Hepatocyte (in vitro differentiated cells): Measurements from ENCODE around the gene PTGS1. TPM values are rescaled to one million over a fixed set of nuclear protein-coding genes. Genes with fewer than 3 reads are reported as not detected.

Source experiments
- DNase-seq: peaks from one replicate; pipeline ENCODE4 v3.0.0-alpha.2; 2016; ENCODE audit warnings: low spot score
- H2AFZ ChIP-seq: fragments of 200-600 bp; sonication (generic); 2 replicates; pipeline ENCODE4 v1.6.0; 2016; ENCODE audit warnings: antibody characterized with exemption, mild to moderate bottlenecking
- H3K27ac ChIP-seq: fragments of 200-600 bp; sonication (generic); 2 replicates; pipeline ENCODE4 v1.5.1; 2016; ENCODE audit warnings: mild to moderate bottlenecking
- H3K27me3 ChIP-seq: fragments of 200-600 bp; sonication (generic); 2 replicates; pipeline ENCODE4 v1.6.1; 2016
- H3K36me3 ChIP-seq: fragments of 200-600 bp; sonication (generic); replicated peaks from 2 replicates; pipeline ENCODE4 v1.5.1; 2016; ENCODE audit warnings: low read depth; ENCODE audit not compliant: insufficient read depth
- H3K4me1 ChIP-seq: fragments of 200-600 bp; sonication (generic); 2 replicates; pipeline ENCODE4 v1.5.1; 2016; ENCODE audit warnings: mild to moderate bottlenecking, moderate library complexity; ENCODE audit not compliant: insufficient read depth
- H3K4me2 ChIP-seq: fragments of 200-600 bp; sonication (generic); 2 replicates; pipeline ENCODE4 v1.6.0; 2016
- H3K4me3 ChIP-seq: fragments of 200-600 bp; sonication (generic); 2 replicates; pipeline ENCODE4 v1.5.1; 2016; ENCODE audit warnings: mild to moderate bottlenecking
- H3K79me2 ChIP-seq: fragments of 200-600 bp; sonication (generic); 2 replicates; pipeline ENCODE4 v1.6.0; 2017; ENCODE audit warnings: mild to moderate bottlenecking
- H3K9me2 ChIP-seq: fragments of 200-600 bp; sonication (generic); replicated peaks from 2 replicates; pipeline ENCODE4 v1.6.0; 2017; ENCODE audit warnings: mild to moderate bottlenecking; ENCODE audit not compliant: insufficient read depth
- H3K9me3 ChIP-seq: fragments of 200-600 bp; sonication (generic); 2 replicates; pipeline ENCODE4 v1.5.1; 2016; ENCODE audit warnings: low read depth, mild to moderate bottlenecking
- H4K20me1 ChIP-seq: fragments of 200-600 bp; sonication (generic); 2 replicates; pipeline ENCODE4 v1.6.0; 2016; ENCODE audit warnings: mild to moderate bottlenecking; ENCODE audit not compliant: insufficient read depth, poor library complexity, severe bottlenecking
- CTCF ChIP-seq: fragments of 200-600 bp; sonication (generic); IDR thresholded peaks from 2 replicates; pipeline ENCODE4 v1.5.1; 2016; ENCODE audit warnings: antibody characterized with exemption, mild to moderate bottlenecking; ENCODE audit not compliant: poor library complexity
- EZH2 ChIP-seq: fragments of 200-600 bp; sonication (generic); IDR thresholded peaks from 2 replicates; pipeline ENCODE4 v1.6.1; 2016; ENCODE audit warnings: antibody characterized with exemption, mild to moderate bottlenecking, borderline replicate concordance
- EZH2phosphoT487 ChIP-seq: fragments of 200-600 bp; sonication (generic); IDR thresholded peaks from one replicate; pipeline ENCODE4 v1.6.1; 2018; ENCODE audit warnings: antibody characterized with exemption, mild to moderate bottlenecking, low read depth, moderate library complexity; ENCODE audit not compliant: unreplicated experiment, severe bottlenecking
- WGBS: methylation state at CpG from one replicate; pipeline ENCODE4 v1.1.6; 2016; ENCODE audit warnings: low lambda C conversion rate; ENCODE audit errors: missing lambda C conversion rate; 5-methylcytosine and 5-hydroxymethylcytosine counted together
- polyA plus RNA-seq: library from polyadenylated mRNA; unstranded; fragments of >200 nt; fragmentation: Nextera tagmentation; extraction: Ambion mirVana; gene quantifications from 2 replicates; pipeline ENCODE4 v1.2.1, GENCODE V29; 2016
- total RNA-seq: library from RNA; depleted of rRNA; stranded (reverse); fragments of >200 nt; gene quantifications from 2 replicates; pipeline ENCODE4 v1.2.3, GENCODE V29; 2014

Gene PTGS1
- total and polyA plus RNA-seq, 2 experiments from 2014 or later, result 4.2 to 7.3 TPM

- TF ChIP-seq CTCF, result no peak
- no peak for TF ChIP-seq EZH2
- TF ChIP-seq EZH2phosphoT487, result no peak
- Histone ChIP-seq H3K4me1 (no peaks in the 10 kb centered on the region), H3K9me3 (no peaks in the 10 kb centered on the region), H3K27me3 (peaks cover 24% of the 10 kb centered on the region), H3K4me2 (no peak overlapping the region), H3K9me2 (no peaks in the 10 kb centered on the region), H4K20me1 (no peaks in the 10 kb centered on the region), H3K36me3 (no peaks in the 10 kb centered on the region), H3K79me2 (no peaks in the 10 kb centered on the region), H3K27ac (no peak overlapping the region), H3K4me3 (no peak overlapping the region), H2AFZ (no peak overlapping the region)
- 97% methylated on average over 7 of the region's 7 CpGs for WGBS
- no peak for DNase-seq
Measured at GRCh38 chr9:122367065-122367464, 3.8 kb upstream of the PTGS1 start.

- Histone ChIP-seq H3K27ac (no peak overlapping the region), H3K9me2 (no peaks in the 10 kb centered on the region), H3K27me3 (peaks cover 32% of the 10 kb centered on the region), H4K20me1 (no peaks in the 10 kb centered on the region), H3K4me2 (no peak overlapping the region), H3K4me3 (no peak overlapping the region), H3K9me3 (no peaks in the 10 kb centered on the region), H3K4me1 (no peaks in the 10 kb centered on the region), H2AFZ (no peak overlapping the region), H3K36me3 (no peaks in the 10 kb centered on the region), H3K79me2 (no peaks in the 10 kb centered on the region)
- DNase-seq, result no peak
- WGBS, result 81% methylated on average over 6 of the region's 6 CpGs
- TF ChIP-seq EZH2, result no peak
- no peak for TF ChIP-seq EZH2phosphoT487
Measured at GRCh38 chr9:122367774-122368460, 2.9 kb upstream of the PTGS1 start.

GRCh38 chr9:122368642-122369041 lies 2.2 kb upstream of the PTGS1 start:
- no peak overlapping the region for H3K4me3 ChIP-seq
- no peak for DNase-seq
- H2AFZ ChIP-seq, result no peak overlapping the region
- no peaks in the 10 kb centered on the region for H3K4me1 ChIP-seq
- no peaks in the 10 kb centered on the region for H4K20me1 ChIP-seq
- H3K27me3 ChIP-seq, result peaks cover 32% of the 10 kb centered on the region
- no peak overlapping the region for H3K27ac ChIP-seq
- WGBS, result 91% methylated on average over 1 of the region's 1 CpG
- no peaks in the 10 kb centered on the region for H3K36me3 ChIP-seq
- TF ChIP-seq EZH2phosphoT487 (no peak), EZH2 (no peak), CTCF (no peak)
- no peak overlapping the region for H3K4me2 ChIP-seq
- H3K9me3 ChIP-seq, result no peaks in the 10 kb centered on the region
- H3K9me2 ChIP-seq, result no peaks in the 10 kb centered on the region
- H3K79me2 ChIP-seq, result no peaks in the 10 kb centered on the region

- H3K9me3 ChIP-seq, result no peaks in the 10 kb centered on the region
- no peak overlapping the region for H3K27ac ChIP-seq
- H3K4me3 ChIP-seq, result no peak overlapping the region
- 63% methylated on average over 5 of the region's 5 CpGs for WGBS
- no peaks in the 10 kb centered on the region for H3K79me2 ChIP-seq
- H3K27me3 ChIP-seq, result peaks cover 32% of the 10 kb centered on the region
- no peak for DNase-seq
- peak overlapping the region; percentile 85 for H3K4me2 ChIP-seq
- no peaks in the 10 kb centered on the region for H4K20me1 ChIP-seq
- no peaks in the 10 kb centered on the region for H3K9me2 ChIP-seq
- peaks cover 1% of the 10 kb centered on the region for H3K4me1 ChIP-seq
- H3K36me3 ChIP-seq, result no peaks in the 10 kb centered on the region
- no peak overlapping the region for H2AFZ ChIP-seq
- TF ChIP-seq EZH2phosphoT487 (no peak), CTCF (no peak), EZH2 (no peak)
Measured at GRCh38 chr9:122370303-122370702, 521 bp upstream of the PTGS1 start.
